Activated CD4-positive, alpha-beta memory T cell treated with anti-CD3 and anti-CD28 coated beads, Interleukin-2, amount 10 ng/mL, durations not matched to agents 7 days and 5 days (primary cell): ENCODE data around the gene CBR1. TPM values are rescaled to one million over a fixed set of nuclear protein-coding genes. Genes with fewer than 3 reads are reported as not detected.

Source experiments
- CTCF ChIA-PET: fragments of 350-600 bp; sonication (Branson Sonifier 250); formaldehyde crosslinking; loops from one replicate; lab custom pipeline; 2021; ENCODE audit warnings: antibody characterized with exemption, inconsistent platforms; lab: Charles Lee
- POLR2A ChIA-PET: fragments of 350-600 bp; sonication (Branson Sonifier 250); formaldehyde crosslinking; loops from one replicate; lab custom pipeline; 2021; ENCODE audit warnings: antibody characterized with exemption; lab: Charles Lee
- DNase-seq: peaks from one replicate; pipeline ENCODE4 v3.0.0-alpha.2; 2020
- H3K27ac Mint-ChIP-seq: one replicate; pipeline ENCODE4 v1.8.0; 2021; ENCODE audit warnings: mild to moderate bottlenecking, mixed read lengths
- H3K27me3 Mint-ChIP-seq: one replicate; pipeline ENCODE4 v1.8.0; 2021; ENCODE audit warnings: mixed read lengths
- H3K36me3 Mint-ChIP-seq: one replicate; pipeline ENCODE4 v1.8.0; 2021; ENCODE audit warnings: low read depth, mixed read lengths
- H3K4me1 Mint-ChIP-seq: one replicate; pipeline ENCODE4 v1.8.0; 2021; ENCODE audit warnings: mixed read lengths
- H3K4me3 Mint-ChIP-seq: one replicate; pipeline ENCODE4 v1.8.0; 2021; ENCODE audit warnings: mild to moderate bottlenecking, mixed read lengths
- H3K9me3 Mint-ChIP-seq: one replicate; pipeline ENCODE4 v1.8.0; 2021; ENCODE audit warnings: mixed read lengths
- total RNA-seq, 2 experiments: library from RNA; stranded (reverse); gene quantifications; one replicate each; pipeline ENCODE4 v1.2.3, GENCODE V29; 2021

The CBR1 gene
- 10 to 100 TPM; 42.0 to 44.1 TPM for total RNA-seq

DNA sequence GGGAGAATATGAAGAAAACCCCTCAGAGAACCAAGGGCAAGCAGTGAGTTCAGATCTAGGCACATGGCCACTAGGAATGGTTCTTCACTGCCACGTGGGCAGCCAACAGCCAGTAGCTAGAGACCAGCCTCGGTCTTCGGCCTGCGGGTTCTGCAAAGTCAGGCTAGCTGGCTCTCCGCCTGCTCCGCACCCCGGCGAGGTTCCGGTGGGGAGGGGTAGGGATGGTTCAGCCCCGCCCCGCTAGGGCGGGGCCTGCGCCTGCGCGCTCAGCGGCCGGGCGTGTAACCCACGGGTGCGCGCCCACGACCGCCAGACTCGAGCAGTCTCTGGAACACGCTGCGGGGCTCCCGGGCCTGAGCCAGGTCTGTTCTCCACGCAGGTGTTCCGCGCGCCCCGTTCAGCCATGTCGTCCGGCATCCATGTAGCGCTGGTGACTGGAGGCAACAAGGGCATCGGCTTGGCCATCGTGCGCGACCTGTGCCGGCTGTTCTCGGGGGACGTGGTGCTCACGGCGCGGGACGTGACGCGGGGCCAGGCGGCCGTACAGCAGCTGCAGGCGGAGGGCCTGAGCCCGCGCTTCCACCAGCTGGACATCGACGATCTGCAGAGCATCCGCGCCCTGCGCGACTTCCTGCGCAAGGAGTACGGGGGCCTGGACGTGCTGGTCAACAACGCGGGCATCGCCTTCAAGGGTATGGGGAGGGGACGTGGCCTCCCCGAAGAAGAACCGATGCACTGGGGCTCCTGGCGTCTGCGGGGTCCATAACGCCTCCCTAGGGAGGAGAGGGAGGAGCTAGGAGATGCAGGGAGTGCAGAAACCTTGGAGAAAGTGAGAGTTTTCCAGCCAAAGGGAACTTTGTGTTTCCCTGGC, at the start of gene CBR1:
TSS of gene CBR1 (plus strand) at position 312 of the 871 bp plus-strand sequence. CDS start at position 404, 92 bp downstream.
- Mint-ChIP-seq H3K4me1 (peaks cover 56% of the 10 kb centered on the region), H3K36me3 (peaks cover 39% of the 10 kb centered on the region), H3K27me3 (peaks cover 5% of the 10 kb centered on the region), H3K27ac (peak within 1 kb of the TSS; percentile 80), H3K9me3 (peaks cover 6% of the 10 kb centered on the region), H3K4me3 (peak within 1 kb of the TSS; percentile 84)
- ChIA-PET POLR2A (interaction anchor here (0.7 to 2.6 kb wide), 8 partner anchors 9 to 66 kb away, joined by 3 to 46 read pairs (median 4); partner anchors contain the start of gene SETD4), CTCF (interaction anchor here (0.6 to 2.6 kb wide), 9 partner anchors 8 to 1200 kb away, joined by 3 to 18 read pairs (median 3); partner anchors contain the start of gene SETD4)
- DNase-seq, result peak; percentile 92

- Mint-ChIP-seq H3K9me3 (peaks cover 6% of the 10 kb centered on the region), H3K27me3 (peaks cover 2% of the 10 kb centered on the region), H3K36me3 (no peaks in the 10 kb centered on the region), H3K27ac (no peak overlapping the region), H3K4me3 (no peak overlapping the region), H3K4me1 (no peaks in the 10 kb centered on the region)
- CTCF ChIA-PET, result no interaction called here
- no peak for DNase-seq
- POLR2A ChIA-PET, result no interaction called here
These were observed 48.5 kb upstream of the CBR1 start for GRCh38 chr21:36021251-36021837.

DNA sequence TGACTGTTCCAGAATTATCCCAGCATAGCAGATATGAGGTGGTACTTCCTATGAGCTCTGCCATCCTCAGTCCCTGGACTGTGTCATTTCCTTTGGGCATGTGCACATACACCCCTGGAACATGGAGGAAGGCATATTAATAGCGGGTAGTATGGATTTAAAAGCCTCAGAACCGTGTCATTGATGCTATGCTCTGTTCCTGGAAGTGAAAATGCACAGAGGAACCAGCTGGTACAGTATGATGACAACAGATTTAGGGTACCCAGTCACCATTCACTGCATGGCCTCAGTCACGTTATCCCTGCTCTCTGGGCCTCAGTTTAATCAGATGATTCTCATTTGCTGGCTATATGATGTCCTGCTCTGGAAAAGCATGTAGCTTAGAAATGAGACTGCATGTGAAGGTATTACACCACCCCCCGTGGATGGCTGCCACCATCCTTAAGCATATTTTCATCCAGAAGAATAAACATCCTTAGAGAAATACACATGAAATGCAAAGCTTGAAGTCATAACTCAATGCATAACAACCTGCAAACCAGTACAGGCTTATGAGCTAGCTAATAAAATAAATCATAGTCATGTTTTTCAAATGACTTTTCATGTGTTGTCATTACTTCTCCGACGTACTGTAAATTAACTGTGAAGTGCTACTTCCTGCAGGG, 47.3 kb upstream of the CBR1 start:
- POLR2A ChIA-PET, result interaction anchor here (1.4 kb wide), 1 partner anchor 12 kb away, joined by 3 read pairs; no protein-coding TSS in a partner anchor
- no peaks in the 10 kb centered on the region for H3K4me1 Mint-ChIP-seq
- no peaks in the 10 kb centered on the region for H3K36me3 Mint-ChIP-seq
- CTCF ChIA-PET, result interaction anchor here (1.1 kb wide), 1 partner anchor 91 kb away, joined by 3 read pairs; no protein-coding TSS in a partner anchor
- DNase-seq, result no peak
- H3K27ac Mint-ChIP-seq, result no peak overlapping the region
- no peak overlapping the region for H3K4me3 Mint-ChIP-seq
- H3K9me3 Mint-ChIP-seq, result peaks cover 6% of the 10 kb centered on the region
- peaks cover 2% of the 10 kb centered on the region for H3K27me3 Mint-ChIP-seq

GRCh38 chr21:36023092-36023480, 46.7 kb upstream of the CBR1 start:
- peaks cover 6% of the 10 kb centered on the region for H3K9me3 Mint-ChIP-seq
- ChIA-PET CTCF (interaction anchor here (1.1 kb wide), 1 partner anchor 90 kb away, joined by 3 read pairs; no protein-coding TSS in a partner anchor), POLR2A (interaction anchor here (1.4 kb wide), 1 partner anchor 12 kb away, joined by 3 read pairs; no protein-coding TSS in a partner anchor)
- H3K4me3 Mint-ChIP-seq, result no peak overlapping the region
- H3K4me1 Mint-ChIP-seq, result no peaks in the 10 kb centered on the region
- DNase-seq, result no peak
- peaks cover 2% of the 10 kb centered on the region for H3K27me3 Mint-ChIP-seq
- H3K36me3 Mint-ChIP-seq, result no peaks in the 10 kb centered on the region
- no peak overlapping the region for H3K27ac Mint-ChIP-seq

- ChIA-PET POLR2A (no interaction called here), CTCF (interaction anchor here (1.6 kb wide), 1 partner anchor 9 kb away, joined by 6 read pairs; no protein-coding TSS in a partner anchor)
- Mint-ChIP-seq H3K4me3 (no peak overlapping the region), H3K27ac (no peak overlapping the region), H3K27me3 (peaks cover 2% of the 10 kb centered on the region), H3K36me3 (no peaks in the 10 kb centered on the region), H3K9me3 (peaks cover 6% of the 10 kb centered on the region), H3K4me1 (peaks cover 3% of the 10 kb centered on the region)
- DNase-seq, result no peak
These were observed 45.0 kb upstream of the CBR1 start for GRCh38 chr21:36024782-36025181.

DNA sequence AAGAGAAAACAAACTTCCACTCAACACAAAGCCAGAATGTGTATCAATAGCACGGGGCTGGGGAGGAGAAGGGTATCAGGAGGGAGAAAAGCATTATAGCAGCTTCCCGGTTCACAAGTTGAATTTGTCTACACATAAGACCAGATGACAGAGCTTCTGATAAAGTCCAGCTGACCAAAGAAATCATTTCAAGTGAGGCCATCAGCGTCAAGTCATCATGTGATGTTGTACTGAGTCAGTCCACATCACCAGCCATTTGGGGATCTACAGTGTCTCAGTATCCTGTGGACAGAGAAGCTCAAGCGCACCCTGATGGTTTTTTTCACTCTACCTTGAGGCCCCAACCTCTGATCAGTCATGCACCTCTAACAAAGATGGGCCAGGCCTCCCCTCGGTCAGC, 42.5 kb upstream of the CBR1 start:
- peaks cover 3% of the 10 kb centered on the region for H3K4me1 Mint-ChIP-seq
- H3K4me3 Mint-ChIP-seq, result no peak overlapping the region
- no peak for DNase-seq
- ChIA-PET CTCF (interaction anchor here (0.9 to 1.8 kb wide), 13 partner anchors 9 to 1282 kb away, joined by 3 to 7 read pairs (median 4); partner anchors contain the start of gene CBR1), POLR2A (no interaction called here)
- H3K27me3 Mint-ChIP-seq, result no peaks in the 10 kb centered on the region
- no peak overlapping the region for H3K27ac Mint-ChIP-seq
- no peaks in the 10 kb centered on the region for H3K9me3 Mint-ChIP-seq
- no peaks in the 10 kb centered on the region for H3K36me3 Mint-ChIP-seq

- no peaks in the 10 kb centered on the region for H3K9me3 Mint-ChIP-seq
- peaks cover 3% of the 10 kb centered on the region for H3K4me1 Mint-ChIP-seq
- H3K36me3 Mint-ChIP-seq, result no peaks in the 10 kb centered on the region
- H3K27me3 Mint-ChIP-seq, result no peaks in the 10 kb centered on the region
- ChIA-PET POLR2A (no interaction called here), CTCF (interaction anchor here (0.8 to 1.8 kb wide), 13 partner anchors 11 to 1283 kb away, joined by 3 to 7 read pairs (median 4); partner anchors contain the start of gene CBR1)
- peak; percentile 69 for DNase-seq
- H3K4me3 Mint-ChIP-seq, result no peak overlapping the region
- H3K27ac Mint-ChIP-seq, result no peak overlapping the region
These were observed 41.4 kb upstream of the CBR1 start for GRCh38 chr21:36028127-36029069.

GRCh38 chr21:36029309-36029708, 40.5 kb upstream of the CBR1 start:
- no peaks in the 10 kb centered on the region for H3K27me3 Mint-ChIP-seq
- H3K9me3 Mint-ChIP-seq, result no peaks in the 10 kb centered on the region
- H3K27ac Mint-ChIP-seq, result no peak overlapping the region
- no peak overlapping the region for H3K4me3 Mint-ChIP-seq
- H3K4me1 Mint-ChIP-seq, result peaks cover 3% of the 10 kb centered on the region
- POLR2A ChIA-PET, result no interaction called here
- no peak for DNase-seq
- CTCF ChIA-PET, result interaction anchor here (0.9 to 1.1 kb wide), 3 partner anchors 9 to 1300 kb away, joined by 3 to 4 read pairs (median 3); no protein-coding TSS in a partner anchor
- no peaks in the 10 kb centered on the region for H3K36me3 Mint-ChIP-seq

- Mint-ChIP-seq H3K9me3 (no peaks in the 10 kb centered on the region), H3K4me3 (no peak overlapping the region), H3K36me3 (peaks cover 7% of the 10 kb centered on the region), H3K27ac (no peak overlapping the region), H3K27me3 (no peaks in the 10 kb centered on the region), H3K4me1 (peaks cover 3% of the 10 kb centered on the region)
- ChIA-PET CTCF (interaction anchor here (0.5 to 0.7 kb wide), 4 partner anchors 82 to 278 kb away, joined by 3 to 6 read pairs (median 3); no protein-coding TSS in a partner anchor), POLR2A (no interaction called here)
- no peak for DNase-seq
These were observed 39.1 kb upstream of the CBR1 start for GRCh38 chr21:36030581-36031189.

DNA sequence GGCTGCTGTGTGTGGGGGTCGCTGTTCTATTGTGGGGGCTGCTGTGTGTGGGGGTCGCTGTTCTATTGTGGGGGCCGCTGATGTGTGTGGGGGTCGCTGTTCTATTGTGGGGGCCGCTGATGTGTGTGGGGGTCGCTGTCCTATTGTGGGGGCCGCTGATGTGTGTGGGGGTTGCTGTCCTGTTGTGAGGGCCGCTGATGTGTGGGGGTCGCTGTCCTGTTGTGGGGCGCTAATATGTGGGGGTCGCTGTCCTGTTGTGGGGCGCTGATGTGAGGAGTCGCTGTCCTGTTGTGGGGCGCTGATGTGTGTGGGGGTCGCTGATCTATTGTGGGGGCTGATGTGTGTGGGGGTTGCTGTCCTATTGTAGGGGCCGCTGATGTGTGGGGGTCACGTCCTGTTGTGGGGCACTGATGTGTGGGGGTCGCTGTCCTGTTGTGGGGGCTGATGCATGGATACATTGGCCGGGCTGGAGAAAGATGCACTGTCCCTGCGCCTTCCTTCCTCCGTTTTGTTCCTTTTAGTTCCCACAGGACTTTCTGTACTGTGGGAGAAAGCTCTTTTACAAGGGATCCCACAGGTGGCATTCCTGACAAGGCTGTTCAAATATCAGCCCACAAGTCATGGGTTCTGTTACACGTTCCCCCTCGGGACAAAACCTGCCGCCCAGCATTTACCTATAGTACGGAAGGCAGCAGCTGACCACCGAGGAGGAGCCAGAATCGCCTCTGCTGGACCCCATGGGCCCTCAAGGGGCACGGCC, 37.0 kb upstream of the CBR1 start:
- H3K9me3 Mint-ChIP-seq, result no peaks in the 10 kb centered on the region
- no peak for DNase-seq
- peaks cover 3% of the 10 kb centered on the region for H3K4me1 Mint-ChIP-seq
- no peaks in the 10 kb centered on the region for H3K27me3 Mint-ChIP-seq
- H3K27ac Mint-ChIP-seq, result no peak overlapping the region
- ChIA-PET POLR2A (no interaction called here), CTCF (no interaction called here)
- H3K4me3 Mint-ChIP-seq, result no peak overlapping the region
- peaks cover 15% of the 10 kb centered on the region for H3K36me3 Mint-ChIP-seq
